HAP-1 (cell line): Measurements from ENCODE around the gene PGRMC2.

ENCODE experiments used
- DNase-seq, 2 experiments: peaks; one replicate each; pipeline ENCODE4 v3.0.0-alpha.2; 2016 to 2020; ENCODE audit warnings: low spot score in 2 of 2
- H3K27me3 ChIP-seq: fragments of 250-450 bp; sonication (Bioruptor Pico); 2 replicates; pipeline ENCODE4 v1.5.1; 2020; ENCODE audit warnings: low read depth, mild to moderate bottlenecking, moderate library complexity
- H3K36me3 ChIP-seq: fragments of 250-450 bp; sonication (Bioruptor Pico); replicated peaks from 2 replicates; pipeline ENCODE4 v1.5.1; 2020; ENCODE audit warnings: mild to moderate bottlenecking
- H3K4me1 ChIP-seq: fragments of 250-450 bp; sonication (Bioruptor Pico); 2 replicates; pipeline ENCODE4 v1.5.1; 2020; ENCODE audit warnings: mild to moderate bottlenecking
- H3K4me3 ChIP-seq: fragments of 250-450 bp; sonication (Bioruptor Pico); 2 replicates; pipeline ENCODE4 v1.5.1; 2020; ENCODE audit warnings: mild to moderate bottlenecking, moderate library complexity
- H3K9me3 ChIP-seq: fragments of 250-450 bp; sonication (Bioruptor Pico); 2 replicates; pipeline ENCODE4 v1.5.1; 2020; ENCODE audit warnings: mild to moderate bottlenecking, moderate library complexity
- in situ Hi-C: fragments of 300-500 bp; cut with MboI; formaldehyde crosslinking; loops from 3 replicates; pipeline ENCODE4 v1.14.3; 2020; ENCODE audit warnings: low sequenced_read_pairs, inconsistent platforms, mixed read lengths

PGRMC2 gene

GRCh38 chr4:128310266-128310697, 22.7 kb upstream of the PGRMC2 start:
- no peak for DNase-seq
- H3K27me3 ChIP-seq: no peaks in the 10 kb centered on the region
- in situ Hi-C loops: no loop called here
- H3K36me3 ChIP-seq: no peaks in the 10 kb centered on the region
- no peak overlapping the region for H3K4me3 ChIP-seq
- H3K4me1 ChIP-seq: no peaks in the 10 kb centered on the region
- H3K9me3 ChIP-seq: no peaks in the 10 kb centered on the region

DNA sequence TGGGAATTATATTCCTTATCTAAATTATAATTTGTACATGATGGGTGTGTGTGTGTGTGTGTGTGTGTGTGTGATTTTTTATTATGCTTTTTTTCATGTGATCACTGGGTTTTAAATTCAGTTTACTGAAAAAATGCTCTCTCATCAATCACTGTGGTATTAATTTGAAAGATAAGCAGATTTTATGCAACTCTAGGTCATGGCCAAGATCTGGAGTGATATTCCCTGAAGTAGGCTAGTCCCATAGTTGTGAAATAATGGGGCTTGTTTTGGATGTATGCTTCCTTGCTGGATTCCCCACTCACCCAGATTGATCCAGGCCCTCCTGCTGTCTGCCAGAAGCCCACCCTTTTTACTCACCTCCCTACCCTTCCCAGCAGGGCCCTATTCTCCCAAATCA, 22.0 kb upstream of the PGRMC2 start:
- Histone ChIP-seq H3K4me1 (no peaks in the 10 kb centered on the region), H3K27me3 (no peaks in the 10 kb centered on the region), H3K9me3 (no peaks in the 10 kb centered on the region), H3K4me3 (no peak overlapping the region), H3K36me3 (no peaks in the 10 kb centered on the region)
- in situ Hi-C loops: no loop called here
- no peak for DNase-seq

DNA sequence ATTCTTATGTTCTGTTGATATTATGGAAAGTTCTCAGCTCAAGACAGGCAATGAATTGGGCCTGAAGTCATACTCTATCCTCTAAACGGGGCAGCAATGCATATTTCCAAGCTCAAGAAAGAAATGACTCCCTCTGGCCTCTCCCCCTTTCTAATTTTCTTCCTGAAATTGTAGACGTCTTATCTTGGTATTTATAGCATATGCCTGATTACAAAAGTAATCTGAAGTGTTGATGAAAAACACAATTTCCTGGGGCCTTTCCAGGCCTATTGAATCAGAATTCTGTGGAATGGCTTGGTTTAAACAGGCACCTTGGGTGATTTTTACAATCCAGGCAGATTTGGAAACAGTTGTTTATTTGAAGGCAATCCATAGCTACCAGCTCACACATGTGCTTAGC, 21.4 kb upstream of the PGRMC2 start:
- Histone ChIP-seq H3K4me3 (no peak overlapping the region), H3K9me3 (no peaks in the 10 kb centered on the region), H3K4me1 (no peaks in the 10 kb centered on the region), H3K36me3 (no peaks in the 10 kb centered on the region), H3K27me3 (no peaks in the 10 kb centered on the region)
- in situ Hi-C loops: no loop called here
- DNase-seq: no peak

DNA sequence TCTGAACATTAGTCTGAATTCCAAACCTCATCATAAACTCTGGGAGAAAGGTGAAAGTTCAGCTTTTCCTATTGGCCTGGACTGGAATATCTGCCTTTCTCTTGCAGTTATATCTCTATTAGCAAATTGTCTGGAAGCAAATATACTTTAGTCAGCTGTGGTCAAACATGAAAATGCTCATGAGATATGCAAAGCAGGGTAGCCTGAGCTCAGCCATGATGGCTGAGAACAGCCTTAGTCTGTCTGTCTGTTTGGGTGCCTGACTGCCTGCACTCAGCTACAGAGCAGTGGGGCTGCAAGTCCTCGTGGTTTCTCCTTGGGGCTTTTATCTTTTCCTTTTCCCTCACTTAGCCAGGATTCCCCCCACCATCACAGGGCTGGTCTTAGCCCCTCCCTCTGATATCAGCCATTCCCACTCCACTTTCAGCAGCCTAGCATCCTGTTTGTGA, 19.5 kb upstream of the PGRMC2 start:
- H3K4me3 ChIP-seq: no peak overlapping the region
- no peaks in the 10 kb centered on the region for H3K9me3 ChIP-seq
- no peaks in the 10 kb centered on the region for H3K36me3 ChIP-seq
- H3K4me1 ChIP-seq: no peaks in the 10 kb centered on the region
- H3K27me3 ChIP-seq: no peaks in the 10 kb centered on the region
- in situ Hi-C loops: no loop called here
- DNase-seq: no peak

DNA sequence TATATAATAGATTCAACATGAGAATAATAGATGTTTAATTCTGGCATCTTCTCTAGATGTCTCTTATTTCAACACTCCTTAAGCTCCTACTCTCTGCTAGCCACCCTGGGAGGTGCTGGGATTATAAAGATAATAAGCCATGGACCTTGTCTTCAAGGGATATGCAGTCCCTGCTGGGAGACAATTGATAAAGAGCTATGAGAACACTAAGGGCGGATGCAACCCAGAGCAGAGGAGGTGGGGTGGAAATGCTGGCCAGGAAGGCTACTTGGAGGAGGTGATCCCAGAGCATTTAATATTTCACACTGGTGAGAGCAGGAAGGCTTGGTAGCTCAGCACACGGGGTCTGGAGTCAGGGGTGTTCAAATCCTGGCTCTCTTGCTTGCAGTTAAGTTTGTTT, 18.3 kb upstream of the PGRMC2 start:
- no peak overlapping the region for H3K4me3 ChIP-seq
- no peak for DNase-seq
- H3K9me3 ChIP-seq: no peaks in the 10 kb centered on the region
- no peaks in the 10 kb centered on the region for H3K4me1 ChIP-seq
- in situ Hi-C loops: no loop called here
- no peaks in the 10 kb centered on the region for H3K27me3 ChIP-seq
- no peaks in the 10 kb centered on the region for H3K36me3 ChIP-seq

DNA sequence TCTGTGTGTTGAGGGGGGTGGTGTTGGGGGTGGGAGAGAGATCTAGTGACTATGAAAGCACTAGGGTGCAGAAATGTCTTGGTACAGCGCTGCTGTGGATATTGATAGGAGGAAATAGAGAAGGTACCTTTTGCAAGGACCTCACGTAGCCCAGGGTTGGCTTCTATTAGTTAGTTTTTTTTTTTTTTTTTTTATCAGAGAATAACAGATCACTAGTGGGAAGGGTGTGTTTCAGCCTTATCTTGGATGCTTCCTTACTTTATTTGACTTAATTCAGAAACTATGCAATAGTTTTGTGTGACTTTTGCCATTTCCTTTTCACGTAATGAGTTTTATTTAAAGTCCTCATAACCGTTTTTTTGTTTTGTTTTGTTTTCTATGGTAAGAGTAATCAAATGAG, 16.4 kb upstream of the PGRMC2 start:
- in situ Hi-C loops: no loop called here
- H3K4me3 ChIP-seq: no peak overlapping the region
- H3K4me1 ChIP-seq: no peaks in the 10 kb centered on the region
- no peaks in the 10 kb centered on the region for H3K27me3 ChIP-seq
- DNase-seq: no peak
- no peaks in the 10 kb centered on the region for H3K36me3 ChIP-seq
- H3K9me3 ChIP-seq: no peaks in the 10 kb centered on the region

GRCh38 chr4:128303405-128303785, 15.8 kb upstream of the PGRMC2 start:
- in situ Hi-C loops: no loop called here
- Histone ChIP-seq H3K4me3 (no peak overlapping the region), H3K36me3 (no peaks in the 10 kb centered on the region), H3K27me3 (no peaks in the 10 kb centered on the region), H3K4me1 (no peaks in the 10 kb centered on the region), H3K9me3 (no peaks in the 10 kb centered on the region)
- no peak for DNase-seq

GRCh38 chr4:128301979-128302378, 14.4 kb upstream of the PGRMC2 start:
- no peak for DNase-seq
- Histone ChIP-seq H3K9me3 (no peaks in the 10 kb centered on the region), H3K36me3 (no peaks in the 10 kb centered on the region), H3K4me1 (no peaks in the 10 kb centered on the region), H3K27me3 (no peaks in the 10 kb centered on the region), H3K4me3 (no peak overlapping the region)
- in situ Hi-C loops: no loop called here

DNA sequence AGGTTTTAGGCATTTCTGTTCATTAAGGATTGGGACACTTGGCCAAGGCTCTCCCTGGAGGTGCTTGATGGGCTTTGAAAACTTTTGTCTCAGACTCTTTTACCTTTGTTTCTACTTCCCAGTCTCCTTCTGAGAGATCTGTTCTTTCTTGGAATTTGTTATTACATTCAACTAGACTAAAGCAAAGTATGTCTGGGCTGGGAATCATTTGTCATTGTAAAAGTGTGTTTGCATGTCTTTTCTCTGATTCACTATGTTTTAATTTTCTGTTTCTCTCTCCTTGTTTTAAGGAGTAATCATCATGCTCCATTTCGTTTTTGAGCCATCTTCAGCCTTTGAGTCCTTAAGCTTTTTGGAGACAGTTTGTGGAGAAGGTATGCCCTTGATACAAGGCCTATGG, 12.2 kb upstream of the PGRMC2 start:
- in situ Hi-C loops: no loop called here
- no peak for DNase-seq
- no peaks in the 10 kb centered on the region for H3K36me3 ChIP-seq
- H3K4me3 ChIP-seq: no peak overlapping the region
- no peaks in the 10 kb centered on the region for H3K27me3 ChIP-seq
- H3K4me1 ChIP-seq: peaks cover 6% of the 10 kb centered on the region; the same call in 1 of the 2 replicates
- H3K9me3 ChIP-seq: no peaks in the 10 kb centered on the region

GRCh38 chr4:128298852-128299251, 11.2 kb upstream of the PGRMC2 start:
- in situ Hi-C loops: no loop called here
- no peak for DNase-seq
- Histone ChIP-seq H3K27me3 (no peaks in the 10 kb centered on the region), H3K4me1 (peaks cover 6% of the 10 kb centered on the region; the same call in 1 of the 2 replicates), H3K36me3 (no peaks in the 10 kb centered on the region), H3K4me3 (no peak overlapping the region), H3K9me3 (no peaks in the 10 kb centered on the region)

DNA sequence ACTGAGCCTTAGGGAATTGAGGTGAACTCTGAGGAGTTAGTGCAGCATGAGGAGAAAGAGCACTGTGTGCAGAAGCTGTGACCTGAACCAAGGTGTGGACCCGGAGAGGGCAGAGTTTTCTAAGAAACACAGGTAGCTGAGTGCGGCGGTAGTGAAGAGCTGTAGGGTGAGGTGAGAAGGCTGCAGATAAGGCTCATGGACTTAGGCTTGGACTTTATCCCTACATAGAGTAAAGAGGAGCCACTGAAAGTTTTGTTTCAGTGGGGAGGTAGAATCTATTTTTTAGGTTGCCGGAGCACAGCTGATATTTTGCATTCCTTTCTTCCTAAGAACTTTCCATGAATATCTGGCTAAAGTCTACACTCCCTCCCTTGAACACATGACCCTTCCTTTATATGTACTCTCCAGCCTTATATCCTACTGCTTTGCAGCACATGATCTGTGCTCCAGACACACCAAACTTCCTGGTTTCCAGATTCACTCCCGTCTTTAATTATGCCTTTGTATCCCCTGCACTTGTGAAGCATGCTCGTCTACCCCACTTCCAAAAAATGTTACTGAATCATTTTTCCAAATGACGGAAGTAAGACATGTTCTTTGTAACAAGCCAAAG, 10.6 kb upstream of the PGRMC2 start:
- in situ Hi-C loops: no loop called here
- Histone ChIP-seq H3K4me1 (peaks cover 6% of the 10 kb centered on the region; the same call in 1 of the 2 replicates), H3K27me3 (no peaks in the 10 kb centered on the region), H3K36me3 (no peaks in the 10 kb centered on the region), H3K9me3 (no peaks in the 10 kb centered on the region), H3K4me3 (no peak overlapping the region)
- no peak for DNase-seq

DNA sequence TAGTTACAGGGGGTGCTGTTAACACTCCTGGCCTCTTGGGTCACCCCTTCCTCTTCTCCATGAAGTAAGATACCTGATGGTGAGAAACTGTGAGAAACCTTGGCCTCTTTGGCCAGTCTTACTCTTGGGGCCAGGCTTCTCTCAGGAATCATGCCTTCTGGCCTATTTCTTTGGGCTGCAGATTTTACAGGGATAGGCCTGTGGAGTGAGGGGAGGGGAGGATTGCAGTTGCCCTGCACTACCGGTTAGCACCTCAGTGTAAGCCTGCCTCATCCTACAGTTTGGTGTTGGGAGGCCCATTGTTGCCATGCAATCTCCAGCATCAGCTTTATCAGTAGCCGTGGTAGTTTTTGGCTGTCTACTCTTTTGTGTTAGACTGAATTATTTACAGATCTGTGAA, 7.6 kb upstream of the PGRMC2 start:
- no peak for DNase-seq
- no peak overlapping the region for H3K4me3 ChIP-seq
- no peaks in the 10 kb centered on the region for H3K27me3 ChIP-seq
- no peaks in the 10 kb centered on the region; the same call in 1 of the 2 replicates for H3K9me3 ChIP-seq
- H3K36me3 ChIP-seq: no peaks in the 10 kb centered on the region
- peaks cover 6% of the 10 kb centered on the region; the same call in 1 of the 2 replicates for H3K4me1 ChIP-seq
- in situ Hi-C loops: no loop called here

- no peaks in the 10 kb centered on the region for H3K27me3 ChIP-seq
- no peaks in the 10 kb centered on the region for H3K36me3 ChIP-seq
- H3K9me3 ChIP-seq: no peaks in the 10 kb centered on the region; the same call in 1 of the 2 replicates
- in situ Hi-C loops: no loop called here
- no peak for DNase-seq
- H3K4me3 ChIP-seq: no peak overlapping the region
- peaks cover 6% of the 10 kb centered on the region; the same call in 1 of the 2 replicates for H3K4me1 ChIP-seq
Observed at GRCh38 chr4:128294464-128294863, 6.9 kb upstream of the PGRMC2 start.

DNA sequence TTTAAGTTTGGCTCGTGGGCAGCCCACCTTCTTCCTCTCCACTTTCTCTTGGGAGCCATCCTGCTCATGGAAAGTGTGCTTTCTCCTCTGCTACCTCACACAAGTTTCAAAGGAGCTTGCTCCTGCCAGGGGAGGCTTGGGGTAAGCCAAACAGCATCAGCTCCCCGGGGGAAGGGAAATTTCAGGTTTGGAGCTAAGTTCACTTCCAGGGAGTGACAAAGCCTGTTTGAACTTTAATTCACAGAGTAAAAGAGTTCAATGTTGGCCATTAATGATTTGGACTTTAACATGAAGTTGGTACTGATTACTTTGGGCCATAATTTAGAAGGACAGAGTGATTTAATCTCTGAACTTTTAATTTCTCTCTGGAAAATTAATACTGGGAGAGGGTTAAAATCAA, 4.7 kb upstream of the PGRMC2 start:
- DNase-seq: no peak
- H3K4me1 ChIP-seq: peaks cover 14% of the 10 kb centered on the region
- in situ Hi-C loops: no loop called here
- H3K4me3 ChIP-seq: no peak overlapping the region
- no peaks in the 10 kb centered on the region for H3K36me3 ChIP-seq
- H3K9me3 ChIP-seq: no peaks in the 10 kb centered on the region; the same call in 1 of the 2 replicates
- no peaks in the 10 kb centered on the region for H3K27me3 ChIP-seq

DNA sequence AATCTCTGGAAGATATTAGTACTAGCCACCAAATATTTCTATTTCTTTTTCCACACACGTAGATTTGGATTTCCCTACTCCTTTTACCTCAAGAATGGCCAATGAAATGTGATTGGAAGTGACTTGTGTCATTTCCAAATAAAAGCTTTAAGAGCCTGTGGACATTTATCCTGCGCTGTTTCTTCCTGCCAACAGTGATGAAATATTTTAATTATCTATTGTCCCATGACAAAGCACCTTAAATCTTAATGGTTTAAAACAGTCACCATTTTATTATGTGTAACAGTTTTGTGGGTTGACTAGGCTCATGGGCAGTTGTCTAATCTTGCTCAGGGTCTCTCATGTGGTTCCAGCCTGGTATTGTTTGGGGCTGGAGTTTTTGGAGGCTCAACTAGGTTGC, 3.5 kb upstream of the PGRMC2 start:
- Histone ChIP-seq H3K4me3 (no peak overlapping the region), H3K9me3 (no peaks in the 10 kb centered on the region; the same call in 1 of the 2 replicates), H3K27me3 (no peaks in the 10 kb centered on the region), H3K36me3 (no peaks in the 10 kb centered on the region), H3K4me1 (peaks cover 9% of the 10 kb centered on the region)
- DNase-seq: no peak
- in situ Hi-C loops: no loop called here
